Measurements from ENCODE around the gene ACSM2A.
"Not testable (repeated sequence)": the region's sequence is repeated elsewhere in the genome, so short reads cannot be mapped to it uniquely, and the experiment has no call there.

The ACSM2A gene

GRCh38 chr16:20532284-20532792, 81.0 kb downstream of the ACSM2A start:
- not testable (repeated sequence) for H3F3A ChIP-seq (ENCODE audit: insufficient read depth, low read length); H3K27ac ChIP-seq (ENCODE audit: low read length); H3K9me2 ChIP-seq (replicated peaks; ENCODE audit: insufficient read depth, low read length); H3K27me3 ChIP-seq (replicated peaks; ENCODE audit: insufficient read depth, low read length); H3K9ac ChIP-seq (ENCODE audit: low read length); H3K4me2 ChIP-seq (ENCODE audit: low read depth, low read length); H3K79me2 ChIP-seq (ENCODE audit: low read length); H4K20me1 ChIP-seq (ENCODE audit: insufficient read depth, low read length); H3K9me3 ChIP-seq (replicated peaks; ENCODE audit: insufficient read depth, low read length); H2AFZ ChIP-seq (ENCODE audit: low read length); H3K36me3 ChIP-seq (replicated peaks; ENCODE audit: insufficient read depth, low read length); DNase-seq; H3K4me3 ChIP-seq (ENCODE audit: low read length); H3K4me1 ChIP-seq (ENCODE audit: low read length)

- not testable (repeated sequence) for H2AFZ ChIP-seq (ENCODE audit: low read length); H3K27me3 ChIP-seq (replicated peaks; ENCODE audit: insufficient read depth, low read length); H3F3A ChIP-seq (ENCODE audit: insufficient read depth, low read length); H3K36me3 ChIP-seq (replicated peaks; ENCODE audit: insufficient read depth, low read length); H3K4me3 ChIP-seq (ENCODE audit: low read length); H3K9ac ChIP-seq (ENCODE audit: low read length); H3K4me2 ChIP-seq (ENCODE audit: low read depth, low read length); H4K20me1 ChIP-seq (ENCODE audit: insufficient read depth, low read length); H3K27ac ChIP-seq (ENCODE audit: low read length); H3K79me2 ChIP-seq (ENCODE audit: low read length); DNase-seq; H3K9me2 ChIP-seq (replicated peaks; ENCODE audit: insufficient read depth, low read length); H3K9me3 ChIP-seq (replicated peaks; ENCODE audit: insufficient read depth, low read length); H3K4me1 ChIP-seq (ENCODE audit: low read length)
Observed at GRCh38 chr16:20536669-20537068, 85.3 kb downstream of the ACSM2A start.

All from MM.1S (cell line).